Renal cortical epithelial cell (primary cell): ENCODE data around the gene LRMDA. TPM values are rescaled to one million over a fixed set of nuclear protein-coding genes. Genes with fewer than 3 reads are reported as not detected.
"Not testable (repeated sequence)": the region's sequence is repeated elsewhere in the genome, so short reads cannot be mapped to it uniquely, and the experiment has no call there.

ENCODE experiments used
- DNase-seq: peaks from one replicate; pipeline ENCODE4 v3.0.0-alpha.2; 2011; ENCODE audit warnings: low read depth
- total RNA-seq: library from RNA; depleted of rRNA; stranded (reverse); fragments of >200 nt; gene quantifications from 2 replicates; pipeline ENCODE4 v1.2.3, GENCODE V29; 2014

The LRMDA gene
- total RNA-seq, 1 donor from 2014 or later, result 11.7 TPM

DNA sequence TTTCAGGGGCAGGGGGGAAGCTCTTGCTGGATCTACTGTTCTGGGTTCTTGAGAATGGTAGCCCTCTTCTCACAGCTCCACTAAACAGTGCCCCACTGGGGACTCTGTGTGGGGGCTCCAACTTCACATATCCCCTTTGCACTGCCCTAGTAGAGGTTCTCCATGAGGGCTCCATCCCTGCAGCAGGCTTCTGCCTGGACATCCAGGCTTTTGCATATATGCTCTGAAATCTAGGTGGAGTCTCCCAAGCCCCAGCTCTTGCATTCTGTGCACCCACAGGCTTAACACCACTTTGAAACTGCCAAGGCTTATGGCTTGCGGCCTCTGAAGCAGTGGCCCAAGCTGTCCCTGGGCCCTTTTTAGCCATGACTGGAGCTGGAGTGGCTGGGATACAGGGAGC, 150.7 kb downstream of the LRMDA start:
- DNase-seq, result no peak

DNA sequence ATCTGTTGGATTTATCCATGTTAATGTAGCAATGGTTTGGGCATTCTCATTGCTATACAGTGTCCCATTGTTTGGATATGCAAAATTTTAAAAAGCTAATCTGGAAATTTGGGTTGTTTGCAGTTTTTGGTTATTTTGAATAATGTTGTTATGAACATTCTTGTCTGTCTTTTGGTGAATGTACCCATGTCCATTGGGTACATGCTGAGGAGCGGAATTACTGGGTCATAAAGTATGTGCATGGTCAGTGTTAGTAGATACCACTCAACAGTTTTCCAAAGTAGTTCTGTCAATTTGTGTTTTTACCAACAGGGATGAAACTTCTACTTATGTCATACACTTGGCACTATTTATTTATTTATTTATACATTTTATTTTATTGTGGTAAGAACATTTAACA, 153.9 kb downstream of the LRMDA start:
- no peak for DNase-seq

DNA sequence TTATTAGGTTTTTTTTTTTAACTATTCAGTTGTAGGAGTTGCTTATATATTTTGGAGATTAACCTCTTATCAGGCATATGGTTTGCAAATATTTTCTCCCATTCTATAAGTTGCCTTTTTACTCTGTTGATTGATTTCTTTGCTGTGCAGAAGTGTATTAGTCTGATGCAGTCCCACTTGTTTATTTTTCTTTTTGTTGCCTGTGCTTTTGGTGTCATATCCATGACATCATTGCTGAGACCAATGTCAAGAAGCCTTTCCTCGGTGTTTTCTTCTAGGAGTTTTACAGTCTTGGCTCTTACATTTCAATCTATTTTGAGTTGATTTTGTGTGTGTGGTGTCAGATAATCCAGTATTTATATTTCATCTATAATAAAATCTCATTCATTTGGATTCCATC, 155.4 kb downstream of the LRMDA start:
- no peak for DNase-seq

DNA sequence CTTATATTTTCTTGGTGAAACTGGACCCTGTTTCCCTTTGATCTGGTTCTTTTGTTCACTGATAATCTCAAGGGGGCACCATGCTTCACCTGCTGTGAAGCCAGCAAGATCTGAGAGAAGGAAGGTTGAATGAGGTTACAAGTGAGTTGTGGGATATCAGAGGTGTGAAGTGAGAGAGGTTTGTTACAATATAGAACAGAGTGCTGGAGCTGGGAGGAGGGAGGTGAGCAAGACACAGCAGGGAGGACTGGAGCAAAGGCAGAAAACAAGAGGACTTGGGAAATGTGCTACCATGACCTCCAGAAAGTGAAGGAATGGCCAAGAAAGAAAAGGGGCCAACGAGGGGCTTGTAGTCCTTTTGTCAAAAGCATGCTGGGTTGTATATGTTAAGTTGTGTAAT, 156.6 kb downstream of the LRMDA start:
- no peak for DNase-seq

DNA sequence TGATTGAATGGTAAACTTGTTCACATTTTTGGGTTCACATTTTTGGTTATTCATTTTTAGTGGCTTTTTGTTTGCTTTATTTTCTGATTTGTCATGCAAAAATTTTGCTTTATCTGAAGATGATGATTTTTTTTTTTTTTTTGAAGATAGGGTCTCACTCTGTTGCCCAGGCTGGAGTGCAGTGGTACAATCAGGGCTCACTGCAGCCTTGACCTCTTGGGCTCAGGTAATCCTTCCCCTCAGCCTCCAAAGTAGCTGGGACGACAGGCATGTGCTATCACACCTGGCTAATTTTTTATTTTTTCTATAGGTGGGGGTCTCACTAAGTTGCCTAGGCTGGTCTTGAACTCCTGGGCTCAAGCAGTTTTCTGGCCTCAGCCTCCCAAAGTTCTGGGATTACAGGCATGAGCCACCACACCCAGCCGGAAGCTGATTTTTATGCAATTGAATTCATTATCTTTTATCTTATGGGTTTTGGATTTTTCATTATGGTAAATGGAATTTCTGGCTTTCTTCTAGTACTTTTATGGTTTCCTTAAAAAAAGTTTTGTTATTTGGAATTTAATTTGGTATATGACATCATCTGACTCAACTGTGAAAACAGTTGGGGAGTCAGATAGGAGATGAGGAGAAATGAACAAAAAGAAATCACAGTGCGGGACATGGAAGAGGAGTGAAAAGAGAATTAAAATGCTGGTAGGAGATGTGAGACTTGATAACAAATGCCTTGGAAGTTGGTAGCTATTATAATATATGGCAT, 158.7 kb downstream of the LRMDA start:
- no peak for DNase-seq

DNA sequence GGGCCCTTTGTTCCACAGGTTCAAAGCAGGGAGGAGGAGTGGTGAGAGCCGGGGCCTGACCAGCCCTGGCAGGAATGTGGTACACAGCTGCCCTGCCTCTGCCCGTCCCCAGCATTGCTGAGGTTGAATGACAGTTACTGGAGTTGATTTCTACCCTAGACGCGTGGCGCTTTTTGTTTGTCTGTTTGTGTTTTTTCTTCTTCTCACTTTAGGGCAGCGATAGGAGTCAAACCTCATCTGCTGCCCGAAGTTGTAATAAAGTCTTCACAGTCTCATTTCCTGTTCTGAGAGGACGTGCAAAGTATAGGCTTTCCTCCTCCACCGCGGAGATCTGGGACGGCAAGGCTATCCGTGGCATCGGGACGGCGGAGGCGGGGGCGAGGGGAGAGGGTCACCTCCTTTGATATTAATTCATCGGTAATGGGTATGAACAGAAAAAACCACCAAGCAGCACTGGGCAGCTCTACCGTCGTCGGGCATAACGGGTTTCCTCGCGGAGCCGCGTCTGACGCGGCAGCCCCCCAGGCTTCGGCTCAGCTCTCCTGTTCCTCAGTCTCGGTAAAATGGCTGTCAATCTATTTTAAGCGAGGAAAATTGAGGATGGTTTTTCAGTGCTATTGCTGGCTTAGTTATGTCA, 160.8 kb downstream of the LRMDA start:
- DNase-seq, result peak; percentile 44

DNA sequence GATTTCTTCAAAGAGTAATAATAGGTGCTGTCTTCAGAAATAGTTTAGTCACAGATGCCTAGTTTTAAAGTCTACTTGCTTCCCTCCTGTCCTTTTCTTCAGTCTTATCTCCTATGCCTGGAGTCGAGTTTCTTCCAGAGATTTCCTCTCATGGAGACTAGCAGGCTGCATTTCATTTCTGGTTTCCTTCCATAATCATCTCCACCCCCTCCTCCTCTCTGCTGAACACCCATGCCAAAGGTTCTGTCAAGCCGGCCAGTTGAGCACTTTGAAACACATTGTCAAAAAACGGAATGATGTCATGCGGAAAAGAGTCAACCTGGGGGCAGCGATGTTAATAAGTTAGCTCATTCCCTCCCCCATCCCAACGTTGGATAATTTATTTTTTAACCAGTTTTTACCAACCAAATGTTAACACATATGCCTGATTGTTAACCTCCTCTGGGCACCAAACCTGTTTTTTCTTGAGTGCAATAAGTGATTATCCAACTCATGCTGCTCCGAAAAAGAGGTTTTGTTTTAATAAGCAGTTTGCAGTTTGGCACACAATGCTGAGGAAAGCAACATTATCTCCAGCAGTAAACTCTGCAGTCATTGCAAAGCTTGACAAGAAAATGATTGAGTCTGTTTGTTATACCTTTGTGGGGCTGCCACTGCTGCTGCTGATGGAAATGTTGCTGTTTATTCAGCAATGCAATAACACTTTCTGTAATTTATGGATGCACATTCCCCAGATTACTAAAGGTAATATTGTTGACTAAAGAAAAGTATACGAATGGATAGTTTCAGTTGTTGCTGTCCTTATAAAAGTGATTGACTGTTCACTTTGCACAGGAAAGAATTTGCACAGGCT, 161.6 kb downstream of the LRMDA start:
- DNase-seq, result peak; percentile 71

DNA sequence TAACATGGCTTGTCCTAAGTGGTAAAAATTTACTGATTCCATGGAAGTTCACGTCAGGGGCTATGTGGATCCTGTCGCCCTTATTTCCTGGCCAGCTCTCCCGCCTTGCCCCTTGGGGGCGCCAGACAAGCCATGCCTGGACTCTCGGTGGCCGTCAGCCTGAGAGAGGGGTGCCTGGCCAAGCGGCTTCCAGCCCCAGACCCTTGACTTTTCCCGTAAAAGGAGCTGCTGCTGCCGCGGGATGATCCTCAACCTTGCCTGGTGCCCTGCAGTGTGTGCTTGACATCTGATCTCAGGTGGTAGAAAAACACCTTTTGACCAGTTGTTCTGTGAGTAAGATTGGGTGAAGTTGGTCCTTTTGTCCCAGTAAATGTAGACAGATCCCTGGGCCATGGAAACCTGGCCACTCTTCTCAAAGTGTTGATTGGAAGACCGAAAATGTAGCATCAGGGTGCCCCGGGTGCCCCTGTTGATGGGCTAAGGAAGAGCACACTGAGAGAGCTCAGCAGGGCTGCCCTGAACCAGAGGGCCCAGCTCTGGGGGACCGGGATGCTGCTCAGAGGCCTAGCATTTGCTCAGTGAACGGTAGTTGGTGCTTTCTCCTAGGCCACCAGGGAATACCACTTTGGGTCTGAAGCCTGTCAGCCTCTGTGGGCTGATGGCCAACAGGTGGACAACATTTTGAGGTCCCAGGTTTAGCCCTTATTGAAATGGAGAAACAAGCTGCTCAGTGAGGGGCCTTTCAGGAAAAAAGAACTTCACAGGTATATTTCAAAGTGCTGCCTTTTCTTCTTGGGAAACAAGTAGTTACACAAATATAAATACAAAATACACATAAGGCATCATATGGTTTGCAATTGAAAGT, 162.5 kb downstream of the LRMDA start:
- no peak for DNase-seq

DNA sequence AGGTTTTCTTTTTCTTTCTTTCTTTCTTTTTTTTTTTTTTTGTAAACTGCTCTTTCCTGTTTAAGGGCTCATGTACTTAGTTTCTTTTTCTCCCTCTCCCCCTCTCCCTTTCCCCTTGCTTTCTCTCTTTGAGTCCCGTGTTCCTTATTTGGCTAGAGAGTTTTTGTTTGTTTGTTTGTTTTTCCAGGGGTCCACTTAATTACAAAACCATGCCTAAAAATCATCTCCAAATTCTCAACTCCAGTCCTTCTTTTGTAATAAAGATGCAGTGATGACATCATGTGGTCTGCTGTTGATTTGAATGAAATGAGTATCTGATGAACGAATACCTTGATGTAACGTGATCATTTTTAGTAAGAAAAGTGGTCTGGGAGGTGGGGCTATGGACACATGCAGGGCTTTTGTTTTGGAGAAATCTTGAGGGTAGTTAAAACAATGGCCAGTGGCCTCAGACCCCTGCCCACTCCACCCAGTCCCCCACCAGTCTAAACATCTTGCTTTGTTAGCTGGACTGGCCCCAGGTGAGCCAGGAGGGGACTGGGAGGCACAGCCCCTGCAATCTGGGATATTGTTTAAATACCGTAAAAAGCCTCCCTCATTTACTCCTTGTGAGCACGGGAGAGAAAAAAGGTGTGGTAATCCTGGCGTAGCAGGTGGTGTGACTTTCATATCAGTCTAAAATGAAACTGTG, 165.7 kb downstream of the LRMDA start:
- no peak for DNase-seq

DNA sequence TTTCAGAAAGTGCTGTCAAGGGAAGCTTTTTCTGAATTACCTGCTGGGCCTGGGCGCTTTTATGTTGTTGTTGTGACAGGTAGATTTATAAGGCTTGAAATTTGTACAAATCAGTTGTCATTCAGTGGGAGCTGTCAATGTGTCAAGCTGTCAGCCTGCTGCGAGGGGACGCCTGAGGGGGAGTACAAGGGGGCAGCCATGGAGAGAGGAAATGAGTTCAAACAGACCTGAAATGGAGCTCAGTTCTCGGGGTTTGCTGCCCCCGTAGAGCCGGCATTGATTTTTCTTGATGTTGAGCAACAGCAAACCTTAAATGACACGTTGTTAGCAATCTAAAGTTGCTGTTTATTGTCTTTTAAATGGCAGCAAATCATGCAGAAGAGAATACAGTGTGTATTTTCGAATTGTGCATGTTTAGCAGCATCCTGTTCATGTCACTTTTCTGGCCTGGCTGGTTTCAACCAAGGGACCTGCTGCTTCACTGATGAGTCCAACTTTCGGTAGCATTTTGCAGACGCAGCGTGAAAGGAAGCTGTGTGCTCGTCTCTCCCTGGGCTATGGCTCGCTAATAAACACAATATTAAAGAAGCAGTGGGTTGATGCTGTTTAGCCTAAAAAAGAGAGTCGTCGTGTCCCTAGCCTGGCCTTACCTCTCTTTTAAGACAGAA, 166.5 kb downstream of the LRMDA start:
- DNase-seq, result no peak

DNA sequence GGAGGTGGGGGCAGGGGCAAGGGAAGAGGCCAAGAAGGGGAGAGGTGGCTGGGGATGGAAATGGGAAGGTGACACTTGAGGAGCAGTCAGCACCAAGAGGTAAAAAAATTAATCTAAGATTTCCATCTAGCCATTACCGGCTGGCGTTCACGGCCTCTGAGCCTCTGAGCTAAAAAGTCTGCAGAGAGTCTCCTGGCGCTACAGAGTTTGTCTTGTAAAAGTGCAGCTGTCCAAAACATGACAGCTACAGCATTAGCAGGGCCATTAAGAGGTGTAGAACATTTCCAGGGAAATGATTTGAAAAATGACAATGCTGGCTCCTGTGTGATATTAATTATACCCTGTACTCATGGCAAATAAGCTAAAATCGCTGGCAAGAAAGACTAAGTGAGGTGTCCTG, 167.6 kb downstream of the LRMDA start:
- DNase-seq, result no peak

DNA sequence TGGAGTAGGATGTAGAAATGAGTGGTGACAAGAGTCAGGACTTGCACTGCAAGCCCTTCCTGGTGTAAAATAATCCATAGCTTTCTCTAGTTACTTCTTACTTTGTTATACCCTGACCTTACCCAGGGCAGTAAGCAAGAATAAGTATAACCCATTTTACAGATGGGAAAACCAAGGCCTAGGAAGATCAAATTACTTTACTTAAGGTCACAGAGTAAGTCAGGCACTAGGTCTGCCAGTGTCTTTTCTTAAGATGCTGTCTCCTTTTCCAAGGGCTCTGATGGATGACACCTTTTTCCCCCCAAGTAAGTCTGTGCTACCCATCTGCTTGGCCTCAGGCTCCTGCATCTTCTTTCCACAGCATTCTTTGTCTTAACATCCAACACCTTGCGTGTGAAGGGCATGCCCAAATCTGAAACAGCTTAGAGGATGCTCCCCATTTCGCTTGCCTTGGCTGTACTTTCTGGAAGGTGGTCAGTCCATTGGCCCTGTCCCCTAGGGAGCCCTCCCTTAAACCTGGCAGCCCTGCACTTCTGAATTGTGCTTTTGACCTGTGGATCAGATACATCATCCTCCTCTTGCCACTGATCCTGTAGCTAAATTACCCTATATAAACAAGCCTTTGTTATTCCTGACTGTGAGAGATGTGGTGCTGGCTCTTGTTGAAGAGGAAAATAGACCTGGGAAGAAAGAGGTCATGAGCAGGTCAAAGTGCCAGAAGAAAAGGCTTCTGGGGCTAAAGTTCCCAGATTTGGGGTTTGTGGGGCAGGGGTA, 168.6 kb downstream of the LRMDA start:
- no peak for DNase-seq

DNA sequence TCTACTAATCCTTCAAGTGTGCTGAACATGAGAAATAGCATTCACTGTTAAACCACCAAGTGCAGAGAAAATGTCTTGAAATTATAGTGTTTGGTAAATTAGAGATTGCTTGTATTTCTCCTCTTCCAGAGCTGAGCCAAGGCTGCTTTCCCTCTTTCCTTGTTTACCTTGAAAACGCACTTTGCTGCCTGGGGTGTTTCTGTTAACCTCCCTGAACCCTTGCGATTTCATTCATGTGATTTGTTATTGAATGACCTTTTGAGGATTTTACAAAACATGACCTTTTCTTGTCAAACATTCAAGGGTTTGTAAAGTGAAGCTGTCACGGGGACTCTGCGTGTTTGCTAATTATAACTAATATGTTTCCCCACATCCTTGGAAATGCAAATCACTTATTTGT, 169.4 kb downstream of the LRMDA start:
- DNase-seq, result no peak

DNA sequence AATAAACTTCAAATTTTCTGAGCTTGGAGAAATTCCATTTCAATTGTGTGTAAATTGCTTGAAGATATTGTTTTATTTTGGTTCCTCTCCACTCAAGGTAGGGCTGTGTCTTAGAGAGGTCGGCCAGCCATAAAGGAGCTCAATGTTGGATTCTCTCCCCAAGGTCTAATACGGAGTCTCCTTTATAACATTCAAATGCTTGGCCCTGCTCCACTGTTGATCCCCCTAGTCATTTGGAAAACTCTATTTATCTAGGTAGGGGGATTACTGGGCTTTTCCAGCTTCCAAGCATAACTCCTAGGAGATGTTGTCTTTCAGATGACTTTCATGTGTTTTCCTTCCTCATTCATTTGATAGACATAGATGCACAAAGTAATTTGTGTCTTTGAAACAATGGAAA, 170.9 kb downstream of the LRMDA start:
- DNase-seq, result no peak

DNA sequence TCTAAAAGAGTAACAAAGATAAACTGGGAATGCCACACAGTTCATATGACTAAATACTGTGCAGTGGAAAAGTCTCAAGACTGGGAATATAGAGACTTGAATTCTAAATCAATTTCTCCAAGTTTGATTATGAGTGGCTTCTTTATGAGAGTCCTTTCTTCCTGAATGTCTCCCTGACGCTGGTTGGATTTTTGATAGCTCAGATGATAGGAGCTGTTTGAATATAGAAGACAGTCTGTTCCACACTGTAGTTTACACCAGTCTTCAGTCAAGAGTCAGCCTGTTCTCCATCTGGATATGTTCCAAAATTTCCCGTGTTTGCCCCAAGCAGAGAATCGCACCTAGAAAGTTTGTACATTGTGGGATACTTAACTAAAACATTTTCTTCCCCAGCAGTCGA, 173.7 kb downstream of the LRMDA start:
- no peak for DNase-seq

DNA sequence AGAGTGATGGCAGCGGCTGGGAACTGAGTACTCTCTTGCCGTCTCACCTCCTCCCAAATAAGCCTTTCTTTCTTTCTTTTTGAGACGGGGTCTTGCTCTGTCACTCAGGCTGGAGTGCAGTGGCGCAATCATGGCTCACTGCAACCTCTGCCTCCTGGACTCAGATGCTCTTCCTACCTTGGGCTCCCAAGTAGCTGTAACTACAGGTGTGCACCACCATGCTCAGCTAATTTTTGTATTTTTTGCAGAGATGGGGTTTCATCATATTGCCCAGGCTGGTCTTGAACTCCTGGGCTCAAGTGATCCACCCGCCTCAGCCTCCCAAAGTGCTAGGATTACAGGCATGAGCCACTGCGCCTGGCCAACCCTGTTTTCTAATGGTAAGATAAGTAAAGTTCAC, 174.4 kb downstream of the LRMDA start:
- not testable (repeated sequence) for DNase-seq

DNA sequence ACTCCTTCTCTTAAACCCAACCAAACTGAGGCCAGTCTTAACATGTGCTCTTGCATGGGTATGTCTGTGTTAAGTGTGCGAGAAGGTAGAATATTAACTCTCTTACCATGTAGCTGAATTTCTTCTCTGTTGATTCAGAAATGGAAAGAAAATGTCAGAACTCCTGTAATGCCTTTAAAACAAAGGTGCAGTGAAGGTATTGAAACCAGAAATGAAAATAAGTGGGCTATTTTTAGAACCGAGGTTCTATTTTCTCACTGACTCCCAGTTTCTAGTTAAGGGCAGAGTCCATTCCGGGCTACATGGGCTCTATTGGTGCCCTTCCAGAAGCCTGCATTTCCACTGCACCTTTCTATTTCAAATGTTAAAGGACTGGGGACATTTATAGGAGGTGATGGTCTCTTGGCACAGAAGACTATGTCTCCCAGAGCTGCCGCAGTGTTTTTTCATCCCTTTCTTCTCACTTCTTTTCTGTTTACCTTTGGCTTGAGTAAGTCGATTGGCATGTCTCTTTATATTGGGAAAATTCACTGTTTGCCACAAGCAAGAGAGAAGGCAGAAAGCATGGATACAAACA, 174.9 kb downstream of the LRMDA start:
- peak; percentile 82 for DNase-seq

DNA sequence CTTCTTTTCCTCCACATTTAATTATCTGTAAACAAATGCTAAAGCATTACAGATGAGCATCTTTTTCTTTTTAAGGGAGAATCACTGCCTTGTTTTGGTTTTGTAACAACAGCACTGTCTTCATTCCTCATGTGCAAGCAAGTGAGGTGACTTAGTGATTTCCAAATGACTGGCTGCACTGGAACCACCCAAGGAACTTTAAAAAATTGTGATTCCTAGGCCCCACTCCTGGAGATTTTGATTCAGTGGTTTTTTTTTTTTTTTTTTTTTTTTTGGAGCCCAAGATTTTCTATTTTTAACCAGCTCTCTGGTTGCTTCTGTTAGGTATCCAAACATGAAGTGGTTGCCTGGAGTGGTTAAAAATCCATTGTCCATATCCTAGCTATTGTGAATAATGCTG, 176.2 kb downstream of the LRMDA start:
- peak; percentile 70 for DNase-seq

DNA sequence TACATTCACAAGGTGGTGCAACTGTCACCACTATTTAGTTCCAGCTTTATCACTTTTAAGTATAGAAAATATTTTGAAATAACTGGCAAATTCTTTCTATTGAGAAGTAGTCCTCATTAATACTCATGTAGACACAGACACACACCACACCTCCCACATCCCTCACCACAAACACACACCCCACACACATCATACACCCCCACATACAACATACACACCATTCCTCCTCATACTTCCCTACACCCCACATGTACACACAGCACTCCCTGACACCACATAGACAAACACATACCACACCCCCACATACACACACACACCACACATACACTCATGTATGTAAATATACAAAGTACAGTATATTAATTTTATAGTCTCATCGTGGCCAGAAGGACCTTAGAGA, 178.8 kb downstream of the LRMDA start:
- no peak for DNase-seq
